ENCODE data around the gene SPRN.
A peak's percentile ranks its signal among the peaks of the same experiment; 100 is the strongest.

DNA sequence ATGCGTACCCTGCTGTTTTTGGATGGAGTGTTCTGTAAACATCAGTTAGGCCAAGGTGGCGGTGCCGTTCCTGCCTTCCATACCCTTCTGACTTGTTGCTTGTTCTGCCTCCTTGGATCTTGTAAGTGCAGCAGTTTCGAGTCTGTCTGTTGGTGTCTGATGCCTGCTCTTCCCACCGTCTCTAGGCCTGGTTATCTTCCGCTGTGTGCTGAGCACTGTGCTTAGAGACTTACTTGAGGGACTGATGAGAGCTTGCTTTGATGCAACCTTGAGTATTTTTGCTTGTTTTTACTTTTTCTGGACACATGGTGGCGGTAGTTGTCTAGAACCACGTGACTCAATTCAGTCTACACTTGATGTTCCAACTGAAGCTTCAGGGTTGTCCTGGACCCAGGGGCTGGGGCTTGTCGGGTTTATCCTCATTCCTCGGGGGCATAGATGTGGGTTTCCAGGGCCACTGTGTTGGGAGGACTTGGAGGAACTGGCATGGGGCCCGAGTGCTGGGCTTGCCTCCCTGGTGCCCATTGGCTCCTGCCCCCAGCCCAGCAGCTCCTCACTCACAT is 14.4 kb upstream of the SPRN start:
- TF ChIP-seq, protein P1, sequence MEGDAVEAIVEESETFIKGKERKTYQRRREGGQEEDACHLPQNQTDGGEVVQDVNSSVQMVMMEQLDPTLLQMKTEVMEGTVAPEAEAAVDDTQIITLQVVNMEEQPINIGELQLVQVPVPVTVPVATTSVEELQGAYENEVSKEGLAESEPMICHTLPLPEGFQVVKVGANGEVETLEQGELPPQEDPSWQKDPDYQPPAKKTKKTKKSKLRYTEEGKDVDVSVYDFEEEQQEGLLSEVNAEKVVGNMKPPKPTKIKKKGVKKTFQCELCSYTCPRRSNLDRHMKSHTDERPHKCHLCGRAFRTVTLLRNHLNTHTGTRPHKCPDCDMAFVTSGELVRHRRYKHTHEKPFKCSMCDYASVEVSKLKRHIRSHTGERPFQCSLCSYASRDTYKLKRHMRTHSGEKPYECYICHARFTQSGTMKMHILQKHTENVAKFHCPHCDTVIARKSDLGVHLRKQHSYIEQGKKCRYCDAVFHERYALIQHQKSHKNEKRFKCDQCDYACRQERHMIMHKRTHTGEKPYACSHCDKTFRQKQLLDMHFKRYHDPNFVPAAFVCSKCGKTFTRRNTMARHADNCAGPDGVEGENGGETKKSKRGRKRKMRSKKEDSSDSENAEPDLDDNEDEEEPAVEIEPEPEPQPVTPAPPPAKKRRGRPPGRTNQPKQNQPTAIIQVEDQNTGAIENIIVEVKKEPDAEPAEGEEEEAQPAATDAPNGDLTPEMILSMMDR (IDR thresholded peaks at IDR 0.05) = peak in 3 of 12 donors; percentile 7 to 18 (median 17)
- no peak for TF ChIP-seq POLR2A (IDR thresholded peaks at IDR 0.05)

All from heart left ventricle (tissue), 13 donors.